OCI-LY7 (cell line): ENCODE results near the gene BTG2. TPM values are rescaled to one million over a fixed set of nuclear protein-coding genes. Genes with fewer than 3 reads are reported as not detected.

Source experiments
- BruUV-seq: library from RNA; stranded (reverse); fragments of 400-500 nt; replicated peaks from 2 replicates; lab custom pipeline; 2021; lab: Mats Ljungman, UMichigan
- CTCF ChIA-PET: fragments of 300-600 bp; sonication (Branson Sonifier 250); formaldehyde crosslinking; loops from one replicate; lab custom pipeline; 2022; ENCODE audit warnings: antibody characterized with exemption; ENCODE audit not compliant: unreplicated experiment; lab: Charles Lee
- POLR2A ChIA-PET: fragments of 300-600 bp; sonication (Branson Sonifier 250); formaldehyde crosslinking; loops from one replicate; lab custom pipeline; 2022; ENCODE audit warnings: antibody characterized with exemption; lab: Charles Lee
- DNase-seq: peaks from one replicate; pipeline ENCODE4 v3.0.0-alpha.2; 2015; ENCODE audit warnings: low spot score
- H2AFZ ChIP-seq: fragments of 200-600 bp; sonication (generic), shearing (Covaris generic); 2 replicates; pipeline ENCODE4 v1.6.1; 2014; ENCODE audit warnings: mild to moderate bottlenecking, antibody characterized with exemption, low read length, moderate library complexity
- H3K27ac ChIP-seq: fragments of 200-600 bp; sonication (generic); 2 replicates; pipeline ENCODE4 v1.5.1; 2014; ENCODE audit warnings: mixed run types, low read depth, mild to moderate bottlenecking, moderate library complexity, low read length, inconsistent platforms; ENCODE audit not compliant: poor library complexity, severe bottlenecking
- H3K36me3 ChIP-seq: fragments of 200-600 bp; sonication (generic); 2 replicates; pipeline ENCODE4 v1.6.1; 2014; ENCODE audit warnings: mild to moderate bottlenecking, antibody characterized with exemption, low read length, moderate library complexity, mixed read lengths; ENCODE audit not compliant: insufficient read depth
- H3K4me1 ChIP-seq: fragments of 200-600 bp; sonication (generic); 2 replicates; pipeline ENCODE4 v1.5.1; 2014; ENCODE audit warnings: mild to moderate bottlenecking, low read length; ENCODE audit not compliant: insufficient read depth, poor library complexity, severe bottlenecking
- H3K4me2 ChIP-seq: fragments of 200-600 bp; sonication (generic); 2 replicates; pipeline ENCODE4 v1.6.1; 2014; ENCODE audit warnings: mild to moderate bottlenecking, low read length
- H3K4me3 ChIP-seq: fragments of 200-600 bp; sonication (generic); 2 replicates; pipeline ENCODE4 v1.5.1; 2014; ENCODE audit warnings: mild to moderate bottlenecking, low read depth, low read length; ENCODE audit not compliant: poor library complexity, severe bottlenecking
- H3K79me2 ChIP-seq: fragments of 200-600 bp; sonication (generic); 2 replicates; pipeline ENCODE4 v1.6.1; 2016; ENCODE audit warnings: low read depth, mild to moderate bottlenecking, low read length, moderate library complexity, mixed read lengths; ENCODE audit not compliant: insufficient read depth
- H3K9me2 ChIP-seq: fragments of 200-600 bp; sonication (generic); 2 replicates; pipeline ENCODE4 v1.6.1; 2016; ENCODE audit warnings: mild to moderate bottlenecking, low read length, mixed read lengths; ENCODE audit not compliant: insufficient read depth
- H3K9me3 ChIP-seq: fragments of 200-600 bp; sonication (generic); 2 replicates; pipeline ENCODE4 v1.6.1; 2014; ENCODE audit warnings: mild to moderate bottlenecking, mixed run types, low read length, mixed read lengths
- H4K20me1 ChIP-seq: fragments of 200-600 bp; sonication (generic); 2 replicates; pipeline ENCODE4 v1.6.1; 2014; ENCODE audit warnings: mild to moderate bottlenecking, antibody characterized with exemption, low read length, moderate library complexity, mixed read lengths; ENCODE audit not compliant: insufficient read depth
- EZH2phosphoT487 ChIP-seq: fragments of 200-600 bp; sonication (generic); IDR thresholded peaks from 2 replicates; pipeline ENCODE4 v1.6.1; 2018; ENCODE audit warnings: low read depth, borderline replicate concordance, mild to moderate bottlenecking, mixed run types, antibody characterized with exemption, low read length, moderate library complexity, mixed read lengths
- intact Hi-C: fragments of 100-400 bp; cut with micrococcal nuclease; formaldehyde crosslinking; loops from one replicate; pipeline ENCODE4 v1.10.0; 2022; ENCODE audit not compliant: unreplicated experiment
- total RNA-seq, 2 experiments: library from RNA; depleted of rRNA in 1 of 2; stranded (reverse); fragments of >200 nt in 1 of 2; shearing (Covaris generic) in 1 of 2; gene quantifications; 2 replicates each; pipeline ENCODE4 v1.2.3, GENCODE V29; 2014 to 2022
- TF ChIP-seq, protein P1 (sequence below): fragments of 200-600 bp; sonication (generic); conservative IDR thresholded peaks from 2 replicates; pipeline ENCODE4 v1.5.1; 2014; ENCODE audit warnings: mild to moderate bottlenecking, antibody characterized with exemption, low read length, moderate library complexity, mixed read lengths

The BTG2 gene
- total RNA-seq, 2 experiments from 2014 or later, result 99.5 to 156 TPM

DNA sequence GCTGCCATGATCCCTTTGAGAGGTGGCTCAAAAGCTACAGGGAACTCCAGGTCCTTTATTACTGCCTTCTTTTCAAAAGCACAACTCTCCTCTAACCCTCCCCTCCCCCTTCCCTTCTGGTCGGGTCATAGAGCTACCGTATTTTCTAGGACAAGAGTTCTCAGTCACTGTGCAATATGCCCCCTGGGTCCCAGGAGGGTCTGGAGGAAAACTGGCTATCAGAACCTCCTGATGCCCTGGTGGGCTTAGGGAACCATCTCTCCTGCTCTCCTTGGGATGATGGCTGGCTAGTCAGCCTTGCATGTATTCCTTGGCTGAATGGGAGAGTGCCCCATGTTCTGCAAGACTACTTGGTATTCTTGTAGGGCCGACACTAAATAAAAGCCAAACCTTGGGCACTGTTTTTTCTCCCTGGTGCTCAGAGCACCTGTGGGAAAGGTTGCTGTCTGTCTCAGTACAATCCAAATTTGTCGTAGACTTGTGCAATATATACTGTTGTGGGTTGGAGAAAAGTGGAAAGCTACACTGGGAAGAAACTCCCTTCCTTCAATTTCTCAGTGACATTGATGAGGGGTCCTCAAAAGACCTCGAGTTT is 3.1 kb downstream of the BTG2 start:
- H3K27ac ChIP-seq, result peak overlapping the region; percentile 98
- no peaks in the 10 kb centered on the region for H3K9me3 ChIP-seq
- no peak overlapping the region for H2AFZ ChIP-seq
- peaks cover 73% of the 10 kb centered on the region for H3K36me3 ChIP-seq
- peak overlapping the region; percentile 98 for H3K4me2 ChIP-seq
- DNase-seq, result no peak
- no TSS peak for BruUV-seq
- peaks cover 86% of the 10 kb centered on the region for H3K79me2 ChIP-seq
- peaks cover 33% of the 10 kb centered on the region for H4K20me1 ChIP-seq
- CTCF ChIA-PET, result interaction anchor here (1.0 to 4.3 kb wide), 5 partner anchors 10 to 34 kb away, joined by 4 to 23 read pairs (median 5); no protein-coding TSS in a partner anchor
- H3K4me1 ChIP-seq, result peaks cover 63% of the 10 kb centered on the region
- no peaks in the 10 kb centered on the region for H3K9me2 ChIP-seq
- no peak for TF ChIP-seq EZH2phosphoT487
- TF ChIP-seq, protein P1, sequence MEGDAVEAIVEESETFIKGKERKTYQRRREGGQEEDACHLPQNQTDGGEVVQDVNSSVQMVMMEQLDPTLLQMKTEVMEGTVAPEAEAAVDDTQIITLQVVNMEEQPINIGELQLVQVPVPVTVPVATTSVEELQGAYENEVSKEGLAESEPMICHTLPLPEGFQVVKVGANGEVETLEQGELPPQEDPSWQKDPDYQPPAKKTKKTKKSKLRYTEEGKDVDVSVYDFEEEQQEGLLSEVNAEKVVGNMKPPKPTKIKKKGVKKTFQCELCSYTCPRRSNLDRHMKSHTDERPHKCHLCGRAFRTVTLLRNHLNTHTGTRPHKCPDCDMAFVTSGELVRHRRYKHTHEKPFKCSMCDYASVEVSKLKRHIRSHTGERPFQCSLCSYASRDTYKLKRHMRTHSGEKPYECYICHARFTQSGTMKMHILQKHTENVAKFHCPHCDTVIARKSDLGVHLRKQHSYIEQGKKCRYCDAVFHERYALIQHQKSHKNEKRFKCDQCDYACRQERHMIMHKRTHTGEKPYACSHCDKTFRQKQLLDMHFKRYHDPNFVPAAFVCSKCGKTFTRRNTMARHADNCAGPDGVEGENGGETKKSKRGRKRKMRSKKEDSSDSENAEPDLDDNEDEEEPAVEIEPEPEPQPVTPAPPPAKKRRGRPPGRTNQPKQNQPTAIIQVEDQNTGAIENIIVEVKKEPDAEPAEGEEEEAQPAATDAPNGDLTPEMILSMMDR, result no peak
- H3K4me3 ChIP-seq, result peak overlapping the region; percentile 96
- POLR2A ChIA-PET, result interaction anchor here (1.0 to 9.7 kb wide), 7 partner anchors 8 to 32 kb away, joined by 3 to 309 read pairs (median 14); no protein-coding TSS in a partner anchor
- intact Hi-C loops, result no loop called here

DNA sequence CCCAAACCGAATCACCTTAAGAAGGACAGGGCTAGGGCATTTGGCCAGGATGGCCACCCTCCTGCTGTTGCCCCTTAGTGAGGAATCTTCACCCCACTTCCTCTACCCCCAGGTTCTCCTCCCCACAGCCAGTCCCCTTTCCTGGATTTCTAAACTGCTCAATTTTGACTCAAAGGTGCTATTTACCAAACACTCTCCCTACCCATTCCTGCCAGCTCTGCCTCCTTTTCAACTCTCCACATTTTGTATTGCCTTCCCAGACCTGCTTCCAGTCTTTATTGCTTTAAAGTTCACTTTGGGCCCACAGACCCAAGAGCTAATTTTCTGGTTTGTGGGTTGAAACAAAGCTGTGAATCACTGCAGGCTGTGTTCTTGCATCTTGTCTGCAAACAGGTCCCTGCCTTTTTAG is 3.6 kb downstream of the BTG2 start:
- H3K9me3 ChIP-seq, result no peaks in the 10 kb centered on the region
- POLR2A ChIA-PET, result interaction anchor here (0.9 to 9.7 kb wide), 9 partner anchors 8 to 38 kb away, joined by 3 to 309 read pairs (median 10); no protein-coding TSS in a partner anchor
- intact Hi-C loops, result no loop called here
- peaks cover 33% of the 10 kb centered on the region for H4K20me1 ChIP-seq
- no peak for DNase-seq
- H3K4me2 ChIP-seq, result peak overlapping the region; percentile 98
- H3K4me1 ChIP-seq, result peaks cover 59% of the 10 kb centered on the region
- H3K79me2 ChIP-seq, result peaks cover 81% of the 10 kb centered on the region
- H3K4me3 ChIP-seq, result peak overlapping the region; percentile 96
- CTCF ChIA-PET, result interaction anchor here (0.5 to 4.3 kb wide), 3 partner anchors 12 to 1172 kb away, joined by 6 to 23 read pairs (median 6); no protein-coding TSS in a partner anchor
- H3K9me2 ChIP-seq, result no peaks in the 10 kb centered on the region
- no TSS peak for BruUV-seq
- H3K27ac ChIP-seq, result peak overlapping the region; percentile 98
- H2AFZ ChIP-seq, result no peak overlapping the region
- H3K36me3 ChIP-seq, result peaks cover 78% of the 10 kb centered on the region
- no peak for TF ChIP-seq EZH2phosphoT487
- TF ChIP-seq, protein P1, result no peak
